Stimulated activated CD8-positive, alpha-beta memory T cell treated with anti-CD3 and anti-CD28 coated beads, Interleukin-7, amount 100 ng/mL, for 48 hours (primary cell): Measurements from ENCODE around the gene OSBPL3.

Experiments
- DNase-seq, 2 donors: peaks; one replicate each; pipeline ENCODE4 v3.0.0-alpha.2; 2020; ENCODE audit warnings: low read depth in 1 of 2; ENCODE audit errors: extremely low read depth in 1 of 2

The OSBPL3 gene

GRCh38 chr7:24956021-24956420 lies 24.0 kb downstream of the OSBPL3 start:
- no peak for DNase-seq

DNA sequence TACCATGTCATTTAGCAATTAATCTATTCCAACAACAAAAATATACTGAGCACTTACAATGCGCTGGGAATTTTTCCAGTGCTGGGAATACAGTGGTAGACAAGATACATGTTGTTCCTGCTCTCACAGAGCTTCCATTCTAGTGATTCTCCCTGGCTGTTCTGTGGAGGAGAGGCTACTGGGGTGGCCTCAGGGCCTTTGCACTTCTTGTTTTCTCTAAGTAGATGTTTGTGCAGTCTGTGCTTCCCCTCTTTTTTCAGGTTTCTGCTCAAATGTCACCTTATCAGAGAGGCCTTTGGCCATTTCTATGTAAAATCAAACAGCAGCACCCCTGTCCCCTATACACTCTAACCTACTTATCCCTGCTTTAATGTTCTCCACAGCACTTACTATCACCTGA lies 24.7 kb downstream of the OSBPL3 start:
- no peak for DNase-seq

DNA sequence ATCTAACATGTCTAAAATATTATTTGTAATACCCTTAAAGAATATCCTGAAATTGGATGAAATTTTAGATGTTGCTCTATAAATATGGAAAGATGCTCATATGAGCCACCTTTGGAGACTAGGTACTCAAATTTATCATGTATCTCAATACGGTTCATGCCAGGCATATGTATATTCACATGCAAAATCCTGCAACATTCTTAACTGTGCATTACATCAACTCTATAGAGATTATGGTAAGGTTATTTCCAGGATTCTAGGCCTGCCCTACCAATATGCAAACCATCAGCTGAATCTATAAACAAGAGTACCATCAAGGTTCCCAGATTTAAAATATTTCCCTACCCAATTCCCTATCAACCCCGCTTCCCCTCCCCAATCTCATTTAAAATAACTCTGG lies 27.5 kb downstream of the OSBPL3 start:
- no peak for DNase-seq

DNA sequence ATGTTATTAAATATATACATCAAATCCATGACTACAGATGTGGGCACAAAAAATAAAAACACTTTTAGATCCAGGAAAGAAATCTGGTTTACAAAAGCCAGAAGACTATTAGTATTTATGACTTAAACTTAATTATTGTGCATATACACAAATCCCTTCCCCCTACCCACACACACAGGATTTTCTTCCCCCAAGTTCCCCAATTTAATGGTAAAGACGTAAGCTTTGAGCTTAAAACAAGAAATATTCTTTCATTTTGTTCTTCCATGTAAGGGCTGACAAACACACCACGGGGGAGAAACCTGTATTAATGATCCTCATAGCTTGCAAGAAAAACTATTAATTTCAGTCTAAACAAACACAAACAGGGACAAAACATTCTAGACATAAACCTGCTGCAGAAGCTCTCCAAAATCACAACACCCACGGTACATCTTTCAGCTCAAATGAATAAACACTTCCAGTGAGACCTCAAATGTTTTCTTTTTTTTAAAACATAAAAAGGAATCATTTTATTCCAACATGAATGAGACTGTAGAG lies 28.5 kb downstream of the OSBPL3 start:
- DNase-seq: no peak

DNA sequence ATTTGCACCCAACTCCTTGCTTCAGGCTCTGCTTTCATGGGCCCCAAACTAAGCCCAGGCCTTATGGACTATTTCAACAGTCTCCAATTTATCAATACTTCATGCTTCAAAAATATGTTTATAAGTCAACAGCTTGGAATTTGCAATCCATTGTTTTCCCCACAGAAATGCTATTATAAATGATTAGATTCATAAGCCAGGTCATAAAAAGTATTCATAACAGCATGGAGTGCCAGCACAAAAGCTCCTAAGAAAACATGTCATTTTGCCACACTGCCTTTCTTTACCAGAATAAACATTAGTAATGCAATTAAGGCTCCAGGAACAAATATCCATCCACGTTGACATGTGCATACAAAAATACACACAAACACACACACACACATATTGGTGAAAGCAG lies 30.1 kb downstream of the OSBPL3 start:
- no peak for DNase-seq

- DNase-seq: no peak
Measured at GRCh38 chr7:24948739-24949138, 31.2 kb downstream of the OSBPL3 start.

DNA sequence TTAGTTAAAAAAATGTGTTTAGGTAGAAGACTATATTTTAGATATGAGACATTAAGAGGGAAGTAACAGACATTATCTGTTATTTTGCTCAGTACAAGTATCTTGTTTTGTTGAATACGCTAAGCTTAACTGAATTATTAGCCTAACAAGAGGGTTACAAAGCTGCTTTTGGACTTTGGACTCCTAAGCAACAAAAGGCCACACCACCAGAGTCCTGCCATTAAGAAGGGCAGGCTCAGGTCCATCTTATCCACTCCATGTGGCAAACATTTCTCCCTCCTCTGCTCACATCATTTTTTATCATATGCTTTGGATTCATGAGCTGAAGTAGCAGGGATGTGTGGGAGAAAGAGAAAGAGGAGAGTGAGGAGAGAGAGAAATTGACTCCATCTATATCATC lies 33.5 kb downstream of the OSBPL3 start:
- no peak for DNase-seq

DNA sequence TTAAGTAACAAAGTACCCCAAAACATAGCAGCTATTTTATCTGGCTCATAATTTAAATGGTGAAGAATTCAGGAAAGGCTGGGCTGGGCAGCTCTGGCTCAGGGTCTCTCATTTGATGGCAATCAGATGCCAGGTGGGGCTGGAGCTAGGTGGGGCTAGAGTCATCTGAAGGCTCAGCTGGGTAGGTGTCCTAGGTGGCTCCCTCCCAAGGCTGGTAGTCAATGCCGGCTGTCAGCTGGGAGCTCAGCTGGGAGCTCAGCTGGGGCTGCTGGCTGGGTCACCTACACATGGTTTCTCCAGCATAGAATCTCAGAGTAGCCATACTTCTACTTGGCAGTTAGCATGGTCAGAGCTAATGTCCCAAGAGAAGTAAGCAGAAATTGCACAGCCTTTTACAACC lies 34.1 kb downstream of the OSBPL3 start:
- no peak for DNase-seq

GRCh38 chr7:24943096-24943948 lies 36.7 kb downstream of the OSBPL3 start:
- DNase-seq: no peak

DNA sequence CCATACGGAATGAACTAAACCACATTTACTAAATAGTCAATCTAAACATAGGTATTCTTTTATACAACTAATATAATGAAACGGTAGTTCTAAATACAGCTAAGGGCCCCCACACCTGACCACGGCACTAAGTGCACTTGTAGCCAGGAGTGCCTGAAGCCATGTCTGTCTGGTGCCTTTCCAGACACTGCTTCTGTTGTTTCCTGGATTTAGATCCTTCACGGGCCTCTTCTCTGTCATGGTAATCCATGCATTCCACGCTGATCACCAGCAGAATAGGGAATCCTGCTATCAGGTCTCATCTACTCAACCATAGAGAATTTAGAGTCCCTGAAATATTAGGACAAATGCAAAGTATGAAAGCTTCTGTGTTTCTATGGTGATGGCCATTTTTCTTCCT lies 37.8 kb downstream of the OSBPL3 start:
- DNase-seq: no peak

DNA sequence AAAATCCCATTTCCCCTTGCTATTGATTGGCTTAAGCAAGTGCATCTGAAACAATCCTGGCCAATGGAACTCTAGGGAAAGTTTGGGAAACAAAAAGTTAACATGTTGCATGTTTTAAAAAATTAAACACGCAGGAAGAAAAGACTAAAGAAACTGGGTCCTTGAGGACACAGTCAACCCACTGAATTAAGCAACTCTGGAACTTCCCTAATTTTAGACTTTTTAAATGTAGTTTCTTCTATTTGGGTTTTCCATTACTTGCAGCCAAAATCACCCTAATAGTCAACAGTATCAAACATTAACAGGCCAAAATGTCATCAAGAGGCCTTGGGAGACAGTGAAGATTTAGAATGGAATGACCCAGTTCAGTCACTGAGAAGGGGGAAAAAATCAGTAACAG lies 40.6 kb downstream of the OSBPL3 start:
- DNase-seq: no peak

GRCh38 chr7:24936121-24936824 lies 43.7 kb downstream of the OSBPL3 start:
- no peak for DNase-seq

DNA sequence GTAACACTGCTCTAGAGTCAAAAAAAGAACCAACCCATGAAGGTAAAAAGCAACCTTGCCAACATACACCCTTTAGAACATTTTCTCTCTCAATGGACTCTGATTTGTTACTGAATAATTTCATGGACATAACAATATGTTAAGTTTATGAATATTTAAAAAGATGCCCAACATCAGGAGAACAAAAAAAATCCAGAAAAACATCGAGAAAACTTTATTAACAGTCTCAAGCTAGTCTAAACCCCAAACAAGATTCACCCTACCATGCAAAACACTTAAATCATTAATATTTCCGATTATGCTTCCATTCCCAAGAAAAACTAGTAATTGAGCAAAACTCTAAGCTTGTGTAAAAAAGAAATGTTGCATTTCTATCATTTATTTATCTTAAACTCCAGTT lies 46.7 kb downstream of the OSBPL3 start:
- DNase-seq: no peak

DNA sequence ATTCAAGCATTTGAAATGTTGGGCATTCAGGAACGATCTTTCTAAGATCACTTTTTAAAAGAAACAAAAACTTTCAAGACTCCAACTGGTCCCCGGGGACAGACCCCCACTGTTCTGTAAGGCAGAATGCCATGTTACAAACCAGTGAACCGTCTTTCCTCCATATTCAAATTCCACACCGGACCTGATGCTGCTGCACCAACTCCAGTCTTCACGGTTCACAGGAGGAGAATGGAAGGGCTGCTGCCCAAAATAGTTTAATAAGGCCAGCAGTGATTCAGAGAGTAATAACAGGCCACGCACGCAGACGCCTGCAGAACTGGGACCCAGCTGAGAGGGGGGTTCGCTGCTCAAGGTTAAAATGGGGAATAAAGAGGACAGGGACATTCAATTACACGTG lies 47.2 kb downstream of the OSBPL3 start:
- no peak for DNase-seq

GRCh38 chr7:24932389-24932788 lies 47.6 kb downstream of the OSBPL3 start:
- DNase-seq: no peak

GRCh38 chr7:24931844-24932243 lies 48.1 kb downstream of the OSBPL3 start:
- no peak for DNase-seq

GRCh38 chr7:24930856-24931255 lies 49.1 kb downstream of the OSBPL3 start:
- DNase-seq: no peak

DNA sequence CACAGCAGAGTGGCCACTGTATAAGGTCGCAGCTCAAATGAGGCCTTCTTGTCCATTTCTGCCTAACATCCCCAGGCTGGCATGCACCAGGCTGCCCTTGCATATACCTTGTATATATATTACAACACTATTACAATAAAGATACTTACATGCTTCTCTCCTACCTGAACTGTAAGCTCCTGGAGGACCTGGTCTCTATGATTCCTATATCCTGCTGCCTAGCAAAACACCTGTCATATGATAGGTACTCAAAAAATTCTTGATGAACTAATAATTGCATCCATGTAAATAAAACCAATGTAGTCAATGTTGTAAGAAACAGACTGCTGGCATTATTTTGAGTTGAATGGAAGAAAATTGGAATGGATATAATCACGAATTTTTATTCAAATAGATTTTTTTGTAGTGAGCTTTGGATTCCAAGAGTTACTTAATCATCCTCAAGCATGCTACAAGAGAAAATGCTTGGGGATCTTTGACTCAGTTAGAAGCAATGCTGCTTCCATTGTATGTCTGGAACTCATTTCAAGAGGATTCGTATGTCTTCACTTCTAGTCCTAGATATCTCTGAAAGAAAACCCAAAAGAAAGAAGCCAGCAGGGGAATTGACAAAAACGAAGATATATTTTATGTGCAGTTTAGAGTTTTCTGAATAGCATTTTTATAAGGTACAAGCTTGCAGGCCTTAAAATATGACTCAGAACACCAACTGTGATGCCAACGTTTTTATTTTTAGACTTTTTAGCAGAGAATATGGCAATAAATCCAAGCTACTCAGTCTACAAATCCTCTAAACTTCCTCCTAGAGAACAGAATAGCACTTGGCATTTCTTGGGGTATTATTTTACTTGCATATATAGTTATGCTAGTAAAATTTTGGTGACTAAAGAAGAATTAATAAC lies 53.1 kb downstream of the OSBPL3 start:
- DNase-seq: no peak

- DNase-seq: no peak
Measured at GRCh38 chr7:24924375-24924774, 55.6 kb downstream of the OSBPL3 start.

- no peak for DNase-seq
Measured at GRCh38 chr7:24923172-24923865, 56.7 kb downstream of the OSBPL3 start.
